Stimulated activated CD4-positive, alpha-beta T cell treated with anti-CD3 and anti-CD28 coated beads, TNF-alpha, amount 100 ng/mL, for 1 hour (primary cell): ENCODE measurements around the gene TMEM220.
"Not testable (repeated sequence)": the region's sequence is repeated elsewhere in the genome, so short reads cannot be mapped to it uniquely, and the experiment has no call there.

Source experiments
- DNase-seq, 3 donors: peaks; one replicate each; pipeline ENCODE4 v3.0.0-alpha.2; 2020; ENCODE audit warnings: low read depth in 3 of 3, low spot score in 1 of 3

Gene TMEM220

DNA sequence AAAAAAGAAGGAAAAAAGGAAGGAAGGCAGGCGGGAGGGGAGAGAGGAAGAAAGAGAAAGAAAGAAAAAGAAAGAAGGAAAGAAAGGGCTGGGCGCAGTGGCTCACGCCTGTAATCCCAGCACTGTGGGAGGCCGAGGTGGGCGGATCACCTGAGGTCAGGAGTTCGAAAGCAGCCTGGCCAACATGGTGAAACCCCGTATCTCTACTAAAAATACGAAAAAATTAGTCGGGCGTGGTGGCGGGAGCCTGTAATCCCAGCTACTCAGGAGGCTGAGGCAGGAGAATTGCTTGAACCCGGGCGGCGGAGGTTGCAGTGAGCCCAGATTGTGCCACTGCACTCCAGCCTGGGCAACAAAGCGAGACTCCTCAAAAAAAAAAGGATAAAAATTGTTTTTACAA, 424 bp upstream of the TMEM220 start:
- not testable (repeated sequence) for DNase-seq

DNA sequence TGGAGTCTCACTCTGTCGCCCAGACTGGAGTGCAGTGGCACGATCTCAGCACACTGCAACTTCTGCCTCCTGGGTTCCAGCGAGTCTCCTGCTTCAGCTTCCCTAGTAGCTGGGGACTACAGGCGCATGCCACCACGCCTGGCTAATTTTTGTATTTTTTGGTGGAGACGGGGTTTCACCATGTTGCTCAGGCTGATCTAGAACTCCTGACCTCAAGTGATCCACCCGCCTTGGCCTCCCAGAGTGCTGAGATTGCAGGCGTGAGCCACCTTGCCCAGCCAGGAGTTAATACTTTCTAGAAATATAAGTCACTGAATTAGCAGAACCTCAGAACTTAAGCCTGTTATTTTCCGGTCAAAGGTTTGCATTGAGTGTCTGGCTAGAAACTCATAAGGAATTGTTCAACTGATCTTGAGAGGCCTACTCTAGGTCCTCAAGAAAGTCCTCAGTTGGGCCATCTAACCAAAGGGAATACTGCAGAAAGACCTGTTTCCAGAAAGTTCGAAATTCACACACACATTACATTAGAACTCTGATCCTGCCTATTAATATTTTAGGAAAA, 1.4 kb downstream of the TMEM220 start:
- DNase-seq = no peak

DNA sequence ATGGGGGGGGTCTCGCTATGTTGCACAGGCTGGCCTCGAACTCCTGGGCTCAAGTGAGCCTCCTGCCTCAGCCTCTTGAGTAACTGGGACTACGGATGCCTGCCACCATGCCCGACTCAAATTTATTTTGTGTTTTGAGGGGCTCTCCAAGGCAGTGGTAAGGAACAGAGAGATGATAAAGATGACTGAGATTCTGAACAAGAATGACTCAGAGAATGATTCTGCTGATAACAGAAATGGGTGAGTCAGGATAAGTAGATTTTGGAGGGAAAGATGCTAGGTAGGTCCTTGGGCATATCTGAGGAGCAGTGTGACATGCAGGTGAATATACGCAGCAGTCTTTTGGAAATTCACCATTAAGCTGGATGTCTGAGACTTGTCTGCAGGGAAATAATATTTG, 2.6 kb downstream of the TMEM220 start:
- DNase-seq = no peak

- DNase-seq = no peak
Measured at GRCh38 chr17:10726196-10726595, 3.6 kb downstream of the TMEM220 start.

GRCh38 chr17:10725262-10725661, 4.6 kb downstream of the TMEM220 start:
- no peak for DNase-seq

DNA sequence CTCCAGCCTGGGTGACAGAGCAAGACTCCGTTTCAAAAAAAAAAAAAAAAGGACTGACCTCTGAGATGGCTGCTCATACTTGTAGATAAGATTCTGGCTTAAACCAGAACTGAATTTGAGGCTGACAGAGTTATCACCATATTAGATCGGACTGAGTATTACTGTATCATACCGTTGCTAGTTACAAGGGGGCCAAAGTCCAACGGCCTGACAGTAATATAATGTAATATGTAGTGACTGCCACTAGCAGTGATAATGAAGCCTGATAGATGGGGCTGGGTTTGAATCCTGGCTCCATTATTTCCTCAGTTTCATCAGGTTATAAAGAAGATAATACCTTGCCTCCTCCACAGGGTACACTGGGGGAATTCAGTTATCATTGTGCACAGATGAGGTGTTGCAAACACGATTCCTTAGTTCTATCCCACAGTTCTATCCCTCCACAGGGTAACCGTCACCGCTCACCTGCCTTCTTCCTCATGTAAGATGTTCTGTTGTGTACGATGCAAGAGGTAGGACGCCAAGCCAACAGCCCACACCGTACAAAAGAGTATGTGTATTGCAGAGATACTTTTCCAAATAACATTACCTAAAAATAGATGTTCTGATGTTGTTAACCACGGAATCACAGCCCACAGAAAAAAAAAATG, 5.2 kb downstream of the TMEM220 start:
- DNase-seq = no peak

DNA sequence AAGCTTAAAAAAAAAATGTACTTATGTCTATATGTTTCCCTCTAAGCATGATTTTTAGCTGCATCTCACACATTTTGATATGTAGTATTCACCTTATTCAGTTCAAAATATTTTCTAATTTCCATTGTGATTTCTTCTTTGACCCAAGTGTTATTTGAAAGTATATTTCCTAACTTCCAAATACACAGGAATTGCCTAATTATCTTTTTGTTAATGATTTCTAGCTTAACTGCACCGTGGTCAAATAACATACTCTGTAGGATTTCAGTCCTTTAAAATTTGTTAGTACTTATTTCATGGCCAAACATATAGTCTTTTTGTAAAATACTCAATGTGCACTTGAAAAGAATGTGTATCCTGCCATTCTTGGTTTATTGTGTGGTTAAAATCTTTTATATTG, 11.3 kb downstream of the TMEM220 start:
- no peak for DNase-seq

DNA sequence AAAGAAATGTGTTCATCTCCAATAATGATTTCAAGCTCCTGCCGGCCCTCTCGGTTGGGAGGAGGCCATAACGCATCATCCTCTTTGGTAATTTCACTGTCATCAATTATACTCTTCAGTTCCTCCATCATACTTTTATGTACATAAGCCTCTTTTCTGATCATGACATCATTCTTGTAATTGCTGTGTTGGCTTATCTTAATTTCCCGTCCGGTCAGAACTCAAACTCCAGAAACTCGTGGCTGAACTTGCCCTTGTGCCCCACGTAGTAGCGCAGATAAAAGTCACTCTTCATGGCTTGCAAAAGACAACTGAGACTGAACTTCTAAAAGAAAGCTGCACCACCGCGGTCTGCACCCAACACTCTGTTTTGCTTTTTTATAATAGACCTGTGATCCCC, 13.6 kb downstream of the TMEM220 start:
- no peak for DNase-seq

- DNase-seq = no peak
Measured at GRCh38 chr17:10713318-10713717, 16.5 kb downstream of the TMEM220 start.

GRCh38 chr17:10705727-10706126, 24.1 kb downstream of the TMEM220 start:
- no peak for DNase-seq

- DNase-seq = no peak
Measured at GRCh38 chr17:10702574-10702973, 27.2 kb downstream of the TMEM220 start.

DNA sequence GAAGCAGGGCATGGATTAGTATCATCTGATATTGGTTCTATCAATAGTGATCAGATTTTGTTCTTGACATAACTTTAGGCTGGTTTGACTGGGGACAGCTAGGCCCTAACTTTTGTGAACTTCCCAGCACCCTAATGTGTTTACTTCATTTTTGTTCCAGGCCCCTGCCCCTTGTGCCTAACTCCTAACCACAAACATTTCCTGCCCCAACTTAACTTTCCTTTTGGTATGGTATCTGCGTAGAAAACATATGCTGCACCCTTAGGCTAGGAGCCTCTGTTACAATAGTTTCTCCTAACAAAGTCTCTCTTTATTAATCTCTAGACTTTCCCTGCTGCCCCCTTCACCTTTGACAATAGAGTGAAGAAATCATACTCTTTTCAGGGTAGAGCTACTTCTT, 30.0 kb downstream of the TMEM220 start:
- no peak for DNase-seq

GRCh38 chr17:10698096-10698818, 31.6 kb downstream of the TMEM220 start:
- no peak for DNase-seq

DNA sequence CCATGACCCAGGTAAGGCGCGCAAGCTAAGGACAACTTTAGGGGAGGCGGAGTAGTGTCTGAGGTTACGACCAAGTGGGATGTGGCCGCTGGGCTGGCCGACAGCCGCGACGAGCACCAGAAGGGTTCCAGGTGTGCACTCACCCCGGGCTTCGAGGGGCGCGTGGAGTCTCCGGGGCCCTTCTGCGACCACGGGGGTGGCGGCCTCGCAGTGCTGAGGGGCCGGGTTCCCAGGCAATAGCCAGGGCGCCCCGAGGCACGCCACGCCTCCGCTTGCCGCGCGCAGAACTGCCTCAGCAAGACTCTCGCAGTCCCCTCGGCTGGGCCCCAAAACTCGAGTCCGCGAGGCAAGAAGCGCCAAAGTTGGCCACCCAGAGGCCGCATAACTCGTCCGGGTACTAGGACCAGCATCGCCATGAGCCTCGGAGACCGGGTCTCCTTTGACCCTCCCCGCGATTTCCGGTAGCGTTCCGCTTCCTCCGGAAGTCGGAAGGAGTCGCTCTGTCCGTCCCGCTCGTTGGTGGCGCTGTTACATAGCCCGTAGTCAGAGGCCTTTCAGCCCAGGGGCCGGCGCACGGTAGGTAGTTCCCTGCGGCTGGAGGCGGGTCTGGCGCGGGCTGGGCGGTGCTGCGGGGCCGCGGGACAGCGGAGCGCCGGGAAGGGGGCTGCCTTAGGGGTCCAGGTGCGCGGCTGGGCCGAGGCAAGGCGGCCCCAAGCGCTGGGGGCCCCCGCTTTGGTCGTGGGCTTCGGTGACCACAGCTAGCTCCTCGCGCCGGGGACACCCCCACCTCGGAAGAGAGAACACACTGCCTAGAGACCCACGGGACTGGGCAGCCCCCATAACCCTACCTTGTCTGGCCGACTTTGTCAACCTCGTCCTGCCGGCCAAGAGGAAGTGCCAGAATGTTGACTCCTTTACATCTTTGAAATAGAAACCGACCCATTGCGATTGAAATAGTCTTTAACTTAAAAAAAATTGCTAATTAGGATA, 32.4 kb downstream of the TMEM220 start, which contains the start of the genes ADPRM and SCO1:
ADPRM (plus strand) TSS at position 503 of the 990 bp plus-strand sequence. CDS start 7,333 bp downstream, outside the sequence.
SCO1 (minus strand) TSS at position 442 of the 990 bp plus-strand sequence; CDS start at position 416, 26 bp downstream.
- DNase-seq = peak; percentile 72 to 79 (median 73)

DNA sequence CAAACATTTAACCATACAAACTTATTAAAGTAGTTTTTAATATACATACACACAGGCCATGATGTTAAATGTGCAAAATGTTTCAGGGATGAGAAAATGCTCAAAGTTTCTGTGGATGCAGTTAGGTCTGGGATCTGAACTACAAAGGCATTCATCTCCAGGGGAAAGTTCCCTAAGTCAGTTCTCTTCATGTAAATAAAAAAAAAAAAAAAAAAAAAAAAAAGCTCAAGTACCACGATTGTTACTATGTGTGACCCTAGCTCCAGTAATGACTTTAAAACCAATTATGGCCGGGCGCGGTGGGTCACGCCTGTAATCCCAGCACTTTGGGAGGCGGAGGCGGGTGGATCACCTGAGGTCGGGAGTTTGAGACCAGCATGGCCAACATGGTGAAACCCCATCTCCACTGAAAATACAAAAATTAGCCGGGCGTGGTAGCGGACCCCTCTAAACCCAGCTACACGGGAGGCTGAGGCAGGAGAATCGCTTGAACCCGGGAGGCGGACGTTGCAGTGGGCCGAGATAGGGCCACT, 33.9 kb downstream of the TMEM220 start:
- not testable (repeated sequence) for DNase-seq

- DNase-seq = no peak
Measured at GRCh38 chr17:10687499-10687898, 42.3 kb downstream of the TMEM220 start.

- DNase-seq = no peak
Measured at GRCh38 chr17:10683853-10684252, 46.0 kb downstream of the TMEM220 start.

GRCh38 chr17:10681866-10682446, 47.9 kb downstream of the TMEM220 start:
- no peak for DNase-seq

DNA sequence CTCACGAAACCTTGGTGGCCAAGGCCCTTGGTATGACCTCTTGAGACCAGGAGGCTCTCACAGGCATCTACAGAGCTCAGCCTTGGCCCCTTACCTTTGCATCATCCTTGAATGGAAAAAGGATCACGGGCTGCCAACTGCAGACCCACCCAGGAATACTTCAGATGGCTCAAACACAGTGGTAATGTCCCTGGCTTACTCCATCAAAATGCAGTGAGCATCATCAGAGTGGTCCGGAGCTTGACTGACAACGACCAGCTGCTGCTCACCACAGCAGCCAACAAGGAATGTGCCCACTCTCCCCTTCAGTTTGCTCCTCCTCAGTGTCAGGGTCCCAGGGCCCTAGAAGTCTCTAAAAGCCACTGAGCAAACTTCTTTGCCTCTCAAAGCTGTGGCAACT, 55.1 kb downstream of the TMEM220 start:
- no peak for DNase-seq

- no peak for DNase-seq
Measured at GRCh38 chr17:10673312-10673711, 56.5 kb downstream of the TMEM220 start.
